Fibroblast of lung (primary cell): ENCODE data around the gene GSTA5. TPM values are rescaled to one million over a fixed set of nuclear protein-coding genes. Genes with fewer than 3 reads are reported as not detected.
"Not testable (repeated sequence)": the region's sequence is repeated elsewhere in the genome, so short reads cannot be mapped to it uniquely, and the experiment has no call there.

Experiments used
- DNase-seq, 2 donors: peaks; one replicate each; pipeline versions ENCODE4 v3.0.0 to v3.0.0-alpha.2; 2010; ENCODE audit warnings: low read depth in 2 of 2
- H2AFZ ChIP-seq: 2 replicates; pipeline ENCODE4 v1.5.1; 2012; ENCODE audit warnings: low read length, control low read depth, inconsistent platforms
- H3K27ac ChIP-seq: 2 replicates; pipeline ENCODE4 v1.5.1; 2011; ENCODE audit warnings: low read length, control low read depth; ENCODE audit not compliant: insufficient read depth
- H3K27me3 ChIP-seq: 2 replicates; pipeline ENCODE4 v1.5.1; 2011; ENCODE audit warnings: mild to moderate bottlenecking, low read length; ENCODE audit not compliant: control insufficient read depth, insufficient read depth
- H3K36me3 ChIP-seq: 2 replicates; pipeline ENCODE4 v1.5.1; 2011; ENCODE audit warnings: low read length; ENCODE audit not compliant: control insufficient read depth, insufficient read depth
- H3K4me1 ChIP-seq: 2 replicates; pipeline ENCODE4 v1.5.1; 2011; ENCODE audit warnings: low read length; ENCODE audit not compliant: control insufficient read depth, insufficient read depth; ENCODE audit errors: extremely low read depth
- H3K4me2 ChIP-seq: 2 replicates; pipeline ENCODE4 v1.5.1; 2011; ENCODE audit warnings: low read length, control low read depth; ENCODE audit not compliant: insufficient read depth; ENCODE audit errors: extremely low read depth
- H3K4me3 ChIP-seq, 4 experiments: fragments of 200-600 bp in 1 of 4; sonication (generic) in 1 of 4; replicated peaks in 1 of 4; 2 replicates each; pipeline ENCODE4 v1.5.1; 2011 to 2016; ENCODE audit warnings: low read length in 4 of 4, low read depth in 3 of 4, mild to moderate bottlenecking in 3 of 4, control low read depth in 2 of 4, inconsistent platforms in 1 of 4, mixed read lengths in 1 of 4; ENCODE audit not compliant: insufficient read depth in 1 of 4; ENCODE audit errors: control extremely low read depth in 1 of 4
- H3K79me2 ChIP-seq: 2 replicates; pipeline ENCODE4 v1.5.1; 2012; ENCODE audit warnings: mild to moderate bottlenecking, low read length, inconsistent platforms; ENCODE audit not compliant: control insufficient read depth, insufficient read depth
- H3K9ac ChIP-seq: 2 replicates; pipeline ENCODE4 v1.5.1; 2011; ENCODE audit warnings: mild to moderate bottlenecking, low read length, control low read depth; ENCODE audit not compliant: insufficient read depth
- H3K9me3 ChIP-seq: 2 replicates; pipeline ENCODE4 v1.5.1; 2012; ENCODE audit warnings: low read depth, low read length; ENCODE audit not compliant: control insufficient read depth, insufficient read depth
- H4K20me1 ChIP-seq: 2 replicates; pipeline ENCODE4 v1.5.1; 2011; ENCODE audit warnings: low read length; ENCODE audit not compliant: control insufficient read depth, insufficient read depth; ENCODE audit errors: extremely low read depth
- CTCF ChIP-seq, 2 donors: IDR thresholded peaks in 1 of 2; conservative IDR thresholded peaks in 1 of 2; 1 replicate in 1 of 2; 2 replicates in 1 of 2; pipeline ENCODE4 v1.5.1; 2011 to 2012; ENCODE audit warnings: low read length in 2 of 2, control low read depth in 1 of 2, inconsistent platforms in 1 of 2, low read depth in 1 of 2, mild to moderate bottlenecking in 1 of 2
- EZH2 ChIP-seq: IDR thresholded peaks from 2 replicates; pipeline ENCODE4 v1.5.1; 2012; ENCODE audit warnings: low read length, control low read depth, mild to moderate bottlenecking; ENCODE audit errors: missing control alignments
- polyA plus RNA-seq, 2 donors: library from polyadenylated mRNA; depleted of rRNA in 1 of 2; stranded (reverse) in 1 of 2; unstranded in 1 of 2; fragments of >200 nt; gene quantifications; 2 replicates each; pipeline ENCODE4 v1.2.1, GENCODE V29; 2011 to 2012; ENCODE audit warnings: missing spikeins in 1 of 2
- total RNA-seq: library from RNA; depleted of rRNA; stranded (reverse); fragments of >200 nt; gene quantifications from 2 replicates; pipeline ENCODE4 v1.2.1, GENCODE V29; 2014

Gene GSTA5
- total and polyA plus RNA-seq, 2 donors (not counting 1 experiment from before 2014, with no cell fraction given), result not detected

- no peak overlapping the region for H2AFZ ChIP-seq
- no peak overlapping the region for H3K4me2 ChIP-seq
- DNase-seq, result peak in 1 of 2 donors; percentile 78
Observed at GRCh38 chr6:52871621-52872020, 31.0 kb upstream of the GSTA5 start.

GRCh38 chr6:52870335-52871091 lies 29.9 kb upstream of the GSTA5 start:
- not testable (repeated sequence) for H3K9ac ChIP-seq, H4K20me1 ChIP-seq, H3K79me2 ChIP-seq, H2AFZ ChIP-seq, H3K4me2 ChIP-seq, H3K27me3 ChIP-seq, H3K27ac ChIP-seq, H3K36me3 ChIP-seq, H3K9me3 ChIP-seq, H3K4me3 ChIP-seq, H3K4me1 ChIP-seq
- peak in 1 of 2 donors; percentile 53 for DNase-seq

More at GRCh38 chr6:52871621-52872020, 31.0 kb upstream of the GSTA5 start:
- Histone ChIP-seq H3K9me3 (no peaks in the 10 kb centered on the region), H4K20me1 (no peaks in the 10 kb centered on the region), H3K27ac (no peak overlapping the region), H3K9ac (no peak overlapping the region), H3K4me1 (no peaks in the 10 kb centered on the region), H3K36me3 (no peaks in the 10 kb centered on the region), H3K79me2 (no peaks in the 10 kb centered on the region), H3K27me3 (no peaks in the 10 kb centered on the region), H3K4me3 (no peak overlapping the region)
- TF ChIP-seq EZH2 (no peak), CTCF (conservative IDR thresholded peaks at IDR 0.05 in 1 of 2, IDR thresholded peaks at IDR 0.05 in 1 of 2; ENCODE audit: low read depth in 1 of 2, low read length in 2 of 2) (no peak)

DNA sequence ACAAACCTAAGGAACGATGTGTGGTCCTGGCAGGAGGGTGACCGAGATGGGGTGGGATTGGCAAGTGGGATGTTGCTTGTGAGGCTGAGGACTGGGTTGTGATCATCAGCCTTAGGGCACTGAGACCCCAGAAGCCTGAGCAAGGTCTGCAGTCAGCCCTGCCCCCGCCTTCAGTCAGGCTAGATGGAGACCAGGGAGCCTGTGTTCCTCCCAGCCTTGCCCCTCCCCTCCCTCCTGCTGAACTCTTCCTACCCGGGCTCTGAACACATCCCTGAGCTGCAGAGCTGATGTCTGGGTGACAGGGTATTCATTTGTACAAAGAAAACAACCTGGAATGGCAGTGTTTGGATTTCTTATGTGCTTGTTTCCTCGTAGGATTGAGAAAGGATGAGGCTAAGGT lies 28.3 kb upstream of the GSTA5 start:
- H3K27ac ChIP-seq, H3K27me3 ChIP-seq, H3K4me3 ChIP-seq, H3K36me3 ChIP-seq, H3K79me2 ChIP-seq, H2AFZ ChIP-seq, H3K9ac ChIP-seq, H4K20me1 ChIP-seq, DNase-seq, H3K4me1 ChIP-seq, H3K4me2 ChIP-seq, H3K9me3 ChIP-seq: not testable (repeated sequence)

DNA sequence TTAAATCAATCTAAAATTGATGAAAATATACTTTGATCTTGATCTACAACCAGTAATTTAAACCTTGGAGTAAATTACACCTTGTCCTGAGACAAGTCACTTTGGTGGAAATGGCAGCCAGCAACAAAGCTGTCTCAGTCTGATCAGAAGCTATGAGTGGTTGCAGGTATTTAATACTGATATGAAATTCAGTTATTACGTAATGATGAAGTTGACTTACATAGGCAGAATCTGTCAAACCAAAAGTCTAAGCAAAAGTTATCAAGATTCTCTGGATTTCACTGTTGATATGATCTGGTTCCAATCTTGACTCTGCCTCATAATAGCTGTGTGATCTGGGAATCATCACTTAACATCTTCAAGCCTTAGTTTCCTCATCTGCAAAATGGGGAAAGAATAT lies 27.6 kb upstream of the GSTA5 start:
- no peaks in the 10 kb centered on the region for H4K20me1 ChIP-seq
- H2AFZ ChIP-seq, result no peak overlapping the region
- no peaks in the 10 kb centered on the region for H3K9me3 ChIP-seq
- H3K36me3 ChIP-seq, result no peaks in the 10 kb centered on the region
- H3K27me3 ChIP-seq, result no peaks in the 10 kb centered on the region
- H3K4me3 ChIP-seq, result no peak overlapping the region
- H3K27ac ChIP-seq, result no peak overlapping the region
- TF ChIP-seq EZH2 (no peak), CTCF (conservative IDR thresholded peaks at IDR 0.05 in 1 of 2, IDR thresholded peaks at IDR 0.05 in 1 of 2; ENCODE audit: low read depth in 1 of 2, low read length in 2 of 2) (no peak)
- DNase-seq, result no peak
- H3K9ac ChIP-seq, result no peak overlapping the region
- H3K4me1 ChIP-seq, result no peaks in the 10 kb centered on the region
- no peaks in the 10 kb centered on the region for H3K79me2 ChIP-seq
- no peak overlapping the region for H3K4me2 ChIP-seq

- H3K79me2 ChIP-seq, H3K4me2 ChIP-seq, H3K27me3 ChIP-seq, H2AFZ ChIP-seq, H3K27ac ChIP-seq, H3K4me3 ChIP-seq, H3K9ac ChIP-seq, H3K9me3 ChIP-seq, H3K36me3 ChIP-seq, H3K4me1 ChIP-seq, DNase-seq, H4K20me1 ChIP-seq: not testable (repeated sequence)
Observed at GRCh38 chr6:52861151-52861550, 20.5 kb upstream of the GSTA5 start.
